CD1c-positive myeloid dendritic cell (primary cell): Measurements from ENCODE around the gene NRXN2.
A peak's percentile ranks its signal among the peaks of the same experiment; 100 is the strongest.
"Not testable (repeated sequence)": the region's sequence is repeated elsewhere in the genome, so short reads cannot be mapped to it uniquely, and the experiment has no call there.

Source experiments
- DNase-seq: peaks from one replicate; pipeline ENCODE4 v3.0.0-alpha.2; 2016; ENCODE audit errors: extremely low spot score

The NRXN2 gene

DNA sequence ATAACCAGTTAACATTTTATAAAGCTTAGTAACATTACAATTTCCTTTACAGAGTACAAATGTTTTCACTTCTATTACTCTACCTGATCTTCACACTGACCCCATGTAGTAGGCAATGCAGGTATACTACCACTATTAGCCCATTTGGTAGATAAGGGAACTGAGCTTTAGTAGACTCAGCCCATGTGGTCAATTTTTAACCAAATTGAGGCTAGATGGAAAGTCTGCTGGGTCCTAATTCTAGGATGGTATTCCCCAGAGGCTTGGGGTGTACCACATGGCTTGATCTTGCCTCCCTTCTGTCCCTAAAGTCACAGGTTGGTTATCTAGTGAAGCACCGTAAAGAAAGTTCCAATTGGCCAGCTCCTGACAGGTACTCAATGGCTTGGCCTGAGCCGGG, 48.2 kb downstream of the NRXN2 start:
- DNase-seq = no peak

GRCh38 chr11:64673279-64673678, 49.7 kb downstream of the NRXN2 start:
- no peak for DNase-seq

DNA sequence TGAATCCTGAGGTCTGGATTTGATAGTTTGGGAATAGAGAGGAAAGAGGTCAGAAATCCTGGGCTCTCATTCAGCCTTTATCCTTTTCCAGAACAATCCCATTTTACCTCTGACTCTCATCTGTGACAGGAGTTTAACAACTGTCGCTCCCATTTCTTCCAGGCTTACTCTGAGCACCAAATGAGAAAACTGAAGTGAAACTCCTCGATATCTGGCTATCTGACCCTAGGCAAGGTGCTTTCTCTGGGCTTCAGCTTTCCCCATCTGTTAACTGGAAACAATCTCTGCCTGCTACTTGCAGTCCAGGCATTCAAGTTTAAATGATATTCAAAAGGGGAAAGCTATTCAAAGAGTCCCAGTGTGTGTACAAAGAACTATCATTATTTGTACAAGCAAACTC, 50.1 kb downstream of the NRXN2 start:
- peak; percentile 34 for DNase-seq

GRCh38 chr11:64670975-64671374, 52.0 kb downstream of the NRXN2 start:
- peak; percentile 18 for DNase-seq

DNA sequence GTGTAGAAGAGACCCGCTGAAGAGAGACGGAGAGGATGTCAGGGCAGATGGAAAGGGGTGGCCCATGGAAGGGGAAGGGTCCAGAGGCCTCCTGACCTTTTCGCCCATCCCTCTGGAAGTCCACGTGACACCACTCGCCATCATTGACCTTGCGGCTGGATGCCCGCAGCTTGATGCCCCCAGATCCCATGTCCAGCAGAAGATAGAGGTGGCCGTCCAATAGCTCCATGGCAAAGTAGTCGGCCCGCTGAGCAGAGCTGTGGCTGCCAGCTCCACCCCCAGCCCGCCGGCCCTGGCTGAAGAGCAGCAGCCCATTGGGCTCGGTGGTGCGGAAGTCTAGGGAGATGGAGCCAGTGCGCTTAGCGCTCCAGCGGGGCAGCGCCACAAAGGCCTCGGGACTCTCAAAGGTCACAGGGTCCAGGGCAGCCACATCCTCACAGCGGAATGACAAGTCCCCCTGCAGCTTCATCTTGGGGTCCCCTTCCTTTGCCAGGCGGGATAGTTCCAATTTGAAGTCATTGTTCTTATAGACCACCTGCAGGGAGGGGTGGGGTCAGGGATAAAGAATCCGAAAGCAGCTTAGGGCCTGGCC, 55.7 kb downstream of the NRXN2 start:
- no peak for DNase-seq

DNA sequence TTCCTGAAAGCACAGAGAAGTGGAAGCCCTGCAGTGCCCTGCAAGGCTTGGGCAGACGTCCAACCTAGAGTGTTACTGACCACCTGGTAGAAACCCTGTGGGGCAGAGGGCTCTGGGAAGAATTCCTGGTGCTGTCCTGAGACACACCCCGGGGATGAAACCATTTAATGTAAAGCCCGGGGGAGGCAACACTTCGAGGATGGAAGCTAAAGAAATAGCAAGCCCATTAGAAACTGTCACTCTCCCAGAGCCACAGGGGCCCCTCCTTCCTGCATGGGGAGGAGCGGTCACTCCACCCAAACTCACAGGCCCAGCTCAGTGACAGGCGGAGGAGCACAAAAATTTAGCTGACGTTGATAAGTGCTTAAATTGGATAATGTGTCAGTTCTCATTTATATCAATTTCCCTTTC, 57.6 kb downstream of the NRXN2 start:
- DNase-seq = no peak

DNA sequence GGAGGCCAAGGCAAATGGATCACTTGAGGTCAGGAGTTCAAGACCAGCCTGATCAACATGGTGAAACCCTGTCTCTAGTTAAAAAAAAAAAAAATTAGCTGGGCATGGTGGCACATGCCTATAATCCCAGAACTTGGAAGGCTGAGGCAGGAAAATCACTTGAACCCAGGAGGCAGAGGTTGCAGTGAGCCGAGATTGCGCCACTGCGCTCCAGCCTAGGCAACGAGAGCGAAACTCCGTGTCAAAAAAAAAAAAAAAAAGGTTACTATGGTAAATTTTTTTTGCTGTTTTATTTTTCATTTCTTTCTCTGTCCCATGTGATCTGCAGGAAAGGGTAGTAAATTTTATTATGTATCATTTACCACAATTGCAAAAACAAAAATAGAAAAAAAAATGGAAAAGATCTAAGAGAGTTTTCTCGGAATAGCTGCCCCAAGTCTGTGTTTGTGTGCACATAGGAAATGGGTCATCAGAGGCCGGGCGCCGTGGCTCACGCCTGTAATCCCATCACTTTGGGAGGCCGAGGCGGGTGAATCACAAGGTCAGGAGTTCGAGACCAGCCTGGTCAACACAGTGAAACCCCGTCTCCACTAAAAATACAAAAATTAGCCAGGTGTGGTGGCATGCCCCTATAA, 58.6 kb downstream of the NRXN2 start:
- DNase-seq = not testable (repeated sequence)

GRCh38 chr11:64663656-64664055, 59.3 kb downstream of the NRXN2 start:
- DNase-seq = no peak

DNA sequence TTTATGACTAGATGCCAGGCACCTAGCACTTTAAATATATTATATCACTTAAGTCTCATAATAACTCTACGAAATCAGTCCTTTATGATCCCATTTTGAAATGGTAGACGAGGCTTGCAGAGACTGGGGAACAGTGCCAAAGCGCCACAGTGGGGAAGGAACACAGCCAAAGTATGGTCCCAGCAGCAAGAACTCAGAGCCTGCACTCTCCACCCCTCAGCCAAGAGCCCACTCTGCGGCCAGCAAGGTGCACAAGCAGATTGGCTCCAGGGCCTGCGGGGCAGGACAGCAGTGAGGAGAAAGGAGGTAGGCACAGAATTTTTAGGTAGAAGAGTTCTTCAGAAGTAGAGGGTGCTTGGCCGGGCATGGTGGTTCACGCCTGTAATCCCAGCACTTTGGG, 61.4 kb downstream of the NRXN2 start:
- no peak for DNase-seq

- no peak for DNase-seq
Observed at GRCh38 chr11:64661146-64661545, 61.9 kb downstream of the NRXN2 start.

DNA sequence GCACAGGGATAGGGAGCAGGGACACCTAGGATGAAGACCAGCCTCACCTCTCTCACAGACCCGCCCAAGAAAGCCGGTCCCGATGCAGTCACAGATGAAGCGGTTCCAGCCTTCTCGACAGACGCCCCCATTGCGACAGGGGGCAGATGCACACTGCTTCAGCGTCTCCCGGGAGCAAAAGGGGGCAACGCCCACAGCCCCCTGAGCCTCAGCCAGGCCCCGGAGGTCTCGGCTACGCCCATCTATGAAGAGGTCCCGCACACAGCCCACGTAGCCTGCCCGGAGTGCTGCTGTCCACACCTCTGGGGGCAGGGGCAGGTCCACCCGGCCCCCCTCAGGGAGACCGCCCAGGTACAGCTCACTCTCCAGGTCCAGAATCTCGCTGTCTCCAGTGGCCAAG, 62.3 kb downstream of the NRXN2 start:
- DNase-seq = no peak

DNA sequence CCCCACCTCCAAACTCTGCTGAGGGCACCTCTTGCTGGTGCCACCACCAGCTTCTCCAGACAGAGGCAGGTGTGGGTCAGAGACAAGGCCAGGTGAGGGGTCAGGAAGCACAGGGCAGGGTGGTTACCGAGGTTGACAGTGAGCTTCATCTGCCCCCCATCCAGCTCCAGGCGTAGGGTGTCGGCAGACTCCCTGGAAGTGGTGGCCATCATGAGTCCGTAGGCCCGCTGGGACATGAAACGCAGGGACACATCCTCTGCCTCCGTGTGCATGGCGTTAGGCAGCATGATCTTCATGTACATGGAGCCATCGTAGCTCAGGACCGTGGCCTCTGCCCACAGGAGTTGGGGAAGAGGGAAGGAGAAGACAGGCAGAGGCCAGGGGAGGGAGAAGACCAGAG, 62.8 kb downstream of the NRXN2 start:
- no peak for DNase-seq

- no peak for DNase-seq
Observed at GRCh38 chr11:64659417-64660144, 63.4 kb downstream of the NRXN2 start.

- no peak for DNase-seq
Observed at GRCh38 chr11:64658265-64658664, 64.7 kb downstream of the NRXN2 start.

GRCh38 chr11:64656862-64657261, 66.1 kb downstream of the NRXN2 start:
- no peak for DNase-seq

DNA sequence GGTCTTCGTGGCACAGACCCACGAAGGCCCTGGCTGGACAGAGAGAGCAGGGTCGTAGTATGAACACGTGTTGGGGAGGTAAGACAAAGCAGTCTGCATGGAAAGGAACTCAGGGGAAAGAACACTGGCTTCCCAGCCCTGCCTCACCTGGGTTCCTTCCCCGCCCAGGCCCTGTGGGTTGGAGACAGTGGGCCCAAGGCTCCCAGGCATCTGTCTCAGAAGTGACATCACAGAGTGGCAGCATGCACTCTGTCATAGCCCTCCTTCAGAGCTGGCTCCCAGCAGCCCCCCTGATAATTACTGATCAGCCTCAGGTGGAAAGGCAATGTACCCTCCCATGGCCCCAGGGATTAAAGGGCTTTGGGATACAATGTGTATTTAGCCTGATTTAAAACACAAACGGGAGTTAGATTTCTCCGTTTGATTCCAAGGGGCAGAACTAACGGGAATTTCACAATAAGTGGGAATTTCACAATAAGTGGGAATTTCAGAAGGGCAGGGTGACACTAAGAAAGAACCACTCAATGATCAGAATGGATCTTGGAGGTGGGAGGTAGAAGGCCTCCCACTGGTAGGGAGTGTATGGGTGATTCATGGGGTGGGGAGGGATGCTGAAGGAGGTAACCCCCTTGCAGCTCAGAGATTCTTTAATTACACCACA, 66.9 kb downstream of the NRXN2 start:
- DNase-seq = peak; percentile 54

GRCh38 chr11:64654958-64655541, 67.9 kb downstream of the NRXN2 start:
- DNase-seq = peak; percentile 69

- no peak for DNase-seq
Observed at GRCh38 chr11:64654439-64654838, 68.6 kb downstream of the NRXN2 start.

DNA sequence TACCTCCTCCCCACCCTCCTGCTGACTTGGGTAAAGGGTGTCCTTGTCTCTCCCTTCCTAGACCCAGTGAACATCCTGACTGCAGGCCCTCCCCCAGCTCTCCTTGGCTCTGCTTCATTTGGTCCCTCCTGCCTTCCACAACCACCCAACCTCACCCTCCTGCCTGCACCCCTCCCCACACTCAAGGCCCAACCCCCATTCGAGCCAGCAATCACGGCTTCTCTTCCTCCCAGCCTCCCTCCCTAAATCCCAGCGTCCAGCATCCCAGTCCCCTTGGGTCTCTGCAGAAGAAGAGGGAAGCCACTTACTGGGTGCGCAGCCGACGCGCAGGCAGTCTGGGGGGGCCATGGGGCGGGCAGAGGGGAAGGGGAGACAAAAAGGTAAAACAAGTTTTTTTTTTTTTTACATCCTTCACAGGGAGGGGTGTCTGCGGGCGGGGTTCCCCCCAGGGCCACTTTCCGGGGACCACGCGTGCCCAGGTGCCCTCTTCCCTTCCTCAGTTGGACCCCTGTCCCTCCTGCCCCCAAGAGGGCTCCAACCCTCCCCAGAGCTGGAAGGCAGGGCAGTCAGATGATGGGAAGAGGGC, 69.5 kb downstream of the NRXN2 start:
- no peak for DNase-seq

DNA sequence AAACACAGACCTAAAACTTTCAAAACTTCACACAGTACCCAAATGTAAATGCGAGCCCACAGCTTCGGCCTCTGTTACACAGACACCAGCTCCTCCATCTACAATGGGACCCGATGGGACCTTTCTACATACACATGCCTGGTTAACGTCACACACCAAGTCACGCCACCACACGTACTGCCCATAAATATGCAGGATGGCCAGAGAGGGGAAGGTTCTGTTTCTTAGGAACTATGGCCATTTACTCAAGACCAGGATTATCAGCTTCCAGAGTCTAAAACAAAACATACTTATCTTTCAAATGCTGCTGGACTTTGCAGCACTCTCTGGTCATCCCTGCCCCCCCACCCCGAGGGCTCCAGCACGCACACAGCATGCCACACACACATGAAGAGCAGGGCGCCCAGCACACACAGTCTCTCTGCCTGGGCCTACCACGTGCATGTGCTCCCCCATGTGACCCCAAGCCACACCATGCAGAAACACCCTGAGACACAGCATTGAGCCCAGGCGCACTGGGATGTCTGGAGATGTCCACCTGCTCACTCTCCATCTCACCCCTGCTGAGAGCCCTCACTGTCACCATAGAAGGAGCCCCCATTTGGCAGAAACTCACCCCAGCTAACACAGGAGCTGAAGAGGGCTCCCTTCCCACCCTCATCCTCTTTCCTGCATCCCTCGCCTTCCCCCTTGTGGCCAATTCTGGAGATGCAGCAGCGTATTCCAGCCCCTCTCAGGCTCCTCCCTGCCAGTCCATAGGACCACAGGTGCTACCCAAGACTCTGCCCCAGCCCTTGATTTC, 70.2 kb downstream of the NRXN2 start:
- DNase-seq = peak; percentile 76

- peak; percentile 49 for DNase-seq
Observed at GRCh38 chr11:64650923-64651523, 72.0 kb downstream of the NRXN2 start.
